Measurements from ENCODE around the gene MS4A4E.
"Not testable (repeated sequence)": the region's sequence is repeated elsewhere in the genome, so short reads cannot be mapped to it uniquely, and the experiment has no call there.

The MS4A4E gene

DNA sequence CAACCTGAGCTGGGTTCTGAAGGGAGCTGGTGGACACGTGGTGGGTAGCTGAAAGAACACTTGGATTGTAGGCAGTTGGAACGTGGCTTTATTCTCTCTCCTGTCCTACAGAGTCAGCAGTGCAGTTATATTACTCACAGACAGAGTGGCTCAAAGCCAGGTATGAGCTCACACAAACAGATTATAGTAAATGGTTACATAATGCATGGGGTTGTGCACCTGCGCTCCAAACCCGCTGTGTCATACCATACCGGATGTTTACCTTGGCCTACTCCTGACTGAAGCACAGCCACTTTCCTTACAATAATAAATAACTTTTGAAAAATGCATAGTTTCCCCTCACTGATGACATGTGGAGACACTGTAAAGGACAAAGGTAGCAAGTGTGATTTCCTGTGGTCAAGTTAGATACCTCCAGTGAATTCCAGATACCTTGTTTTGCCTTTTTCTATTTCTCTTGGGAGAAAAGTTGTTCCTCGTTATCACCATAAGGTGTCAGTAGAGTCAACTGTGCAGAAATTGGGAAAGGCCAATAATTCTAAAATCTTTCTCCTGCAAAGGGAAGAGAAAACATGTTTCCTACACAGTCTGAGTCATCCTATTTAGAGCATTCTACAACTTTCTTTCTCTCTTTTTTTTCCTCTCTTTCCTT, 73.5 kb downstream of the MS4A4E start:
- DNase-seq, result no peak

DNA sequence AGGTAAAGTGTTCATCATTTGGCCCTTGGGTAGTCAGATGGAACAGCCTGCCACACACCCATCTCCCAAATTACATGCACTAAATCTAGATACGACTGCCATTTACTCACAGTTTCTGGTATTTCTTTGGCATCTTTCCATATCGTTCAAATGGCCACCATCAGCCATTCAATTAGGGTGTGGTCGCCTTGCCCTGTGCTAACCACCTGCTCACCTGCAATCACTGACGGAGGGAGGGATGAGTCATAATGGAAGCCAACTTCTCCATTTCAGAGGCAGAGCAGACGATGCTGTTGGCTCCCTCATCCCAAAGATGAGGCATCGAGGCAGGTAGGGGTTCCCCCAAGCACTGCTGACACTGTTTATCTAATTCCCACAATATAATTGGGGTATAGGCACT, 74.6 kb downstream of the MS4A4E start:
- DNase-seq, result no peak

DNA sequence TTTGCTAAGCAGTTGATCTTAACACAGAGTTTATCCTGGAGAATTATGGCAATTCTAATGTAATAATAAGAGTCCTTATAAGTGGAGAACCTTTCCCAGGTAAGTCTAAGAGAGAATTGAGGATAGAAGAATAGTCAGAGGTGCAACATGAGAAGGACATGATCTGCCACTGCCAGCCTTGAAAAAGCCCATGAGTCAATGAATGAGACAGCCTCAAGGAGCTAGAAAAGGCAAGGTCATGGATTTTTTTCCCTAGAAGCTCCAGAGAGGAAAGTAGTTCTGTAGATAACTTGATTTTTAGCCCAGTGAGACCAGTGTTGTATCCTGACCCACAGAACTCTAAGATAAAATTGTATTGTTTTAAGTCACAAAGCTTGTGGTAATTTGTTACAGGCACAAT, 77.0 kb downstream of the MS4A4E start:
- no peak for DNase-seq

GRCh38 chr11:60165538-60165937, 77.4 kb downstream of the MS4A4E start:
- no peak for DNase-seq

GRCh38 chr11:60164550-60165075, 78.3 kb downstream of the MS4A4E start:
- no peak for DNase-seq

GRCh38 chr11:60161766-60162165, 81.2 kb downstream of the MS4A4E start:
- DNase-seq, result no peak

- DNase-seq, result no peak
Observed at GRCh38 chr11:60161107-60161506, 81.8 kb downstream of the MS4A4E start.

GRCh38 chr11:60159868-60160267, 83.1 kb downstream of the MS4A4E start:
- DNase-seq, result no peak

- no peak for DNase-seq
Observed at GRCh38 chr11:60159284-60159683, 83.7 kb downstream of the MS4A4E start.

DNA sequence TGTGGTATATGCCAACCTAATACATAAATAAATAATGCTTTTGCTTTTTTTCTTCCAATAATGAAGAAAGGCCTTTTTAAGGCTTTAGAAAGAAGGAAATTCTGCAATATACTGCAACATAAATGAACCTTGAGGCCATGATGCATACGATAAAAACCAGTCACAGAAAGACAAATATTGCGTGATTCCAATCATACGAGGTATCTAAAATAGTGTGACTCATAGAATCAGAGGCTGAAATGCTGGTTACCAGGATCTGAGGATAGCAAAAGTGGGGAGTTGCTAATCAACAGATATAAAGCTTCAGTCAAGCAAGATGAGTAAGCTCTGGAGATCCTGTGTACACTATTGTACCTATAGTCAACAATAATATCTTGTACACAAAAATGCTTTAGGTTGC, 84.3 kb downstream of the MS4A4E start:
- DNase-seq, result no peak

DNA sequence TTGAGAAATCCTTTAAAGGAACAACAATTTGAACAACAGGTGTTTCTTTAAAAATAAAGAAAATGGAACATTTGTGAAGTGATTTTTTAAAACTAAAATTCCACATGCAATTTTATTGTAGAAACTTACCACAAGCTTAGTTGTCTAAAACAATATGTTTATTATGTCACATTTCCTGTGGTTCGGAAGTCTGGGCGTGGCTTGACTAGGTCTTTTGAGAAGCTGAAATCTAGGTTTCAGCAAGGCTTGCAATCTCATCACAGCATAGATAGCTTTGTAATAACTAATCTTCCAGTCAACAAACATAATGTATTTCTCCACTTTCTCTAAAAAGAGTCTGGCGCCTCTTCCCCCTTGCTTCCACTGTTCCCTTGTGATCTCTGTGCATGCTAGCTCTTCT, 87.0 kb downstream of the MS4A4E start:
- no peak for DNase-seq

GRCh38 chr11:60152727-60153126, 90.2 kb downstream of the MS4A4E start:
- not testable (repeated sequence) for DNase-seq

DNA sequence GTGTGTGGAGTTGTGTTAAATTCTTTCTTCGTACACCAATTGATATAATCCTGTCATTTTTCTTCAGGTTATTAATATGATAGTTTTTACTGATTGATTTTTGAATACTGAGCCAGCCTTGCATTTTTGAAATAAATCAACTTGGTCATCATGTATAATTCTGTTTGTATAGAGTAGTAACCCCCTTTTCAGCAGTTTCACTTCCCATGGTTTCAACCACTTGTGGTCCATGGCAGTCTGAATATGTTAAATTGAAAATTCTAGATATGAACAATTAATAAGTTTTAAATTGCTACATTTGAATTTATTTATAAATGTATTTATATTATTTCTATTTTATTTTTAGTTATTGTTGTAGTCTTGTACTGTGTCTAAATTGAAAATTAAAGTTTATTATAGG, 92.7 kb downstream of the MS4A4E start:
- no peak for DNase-seq
